Measurements from ENCODE around the gene CCN5.

Gene CCN5

DNA sequence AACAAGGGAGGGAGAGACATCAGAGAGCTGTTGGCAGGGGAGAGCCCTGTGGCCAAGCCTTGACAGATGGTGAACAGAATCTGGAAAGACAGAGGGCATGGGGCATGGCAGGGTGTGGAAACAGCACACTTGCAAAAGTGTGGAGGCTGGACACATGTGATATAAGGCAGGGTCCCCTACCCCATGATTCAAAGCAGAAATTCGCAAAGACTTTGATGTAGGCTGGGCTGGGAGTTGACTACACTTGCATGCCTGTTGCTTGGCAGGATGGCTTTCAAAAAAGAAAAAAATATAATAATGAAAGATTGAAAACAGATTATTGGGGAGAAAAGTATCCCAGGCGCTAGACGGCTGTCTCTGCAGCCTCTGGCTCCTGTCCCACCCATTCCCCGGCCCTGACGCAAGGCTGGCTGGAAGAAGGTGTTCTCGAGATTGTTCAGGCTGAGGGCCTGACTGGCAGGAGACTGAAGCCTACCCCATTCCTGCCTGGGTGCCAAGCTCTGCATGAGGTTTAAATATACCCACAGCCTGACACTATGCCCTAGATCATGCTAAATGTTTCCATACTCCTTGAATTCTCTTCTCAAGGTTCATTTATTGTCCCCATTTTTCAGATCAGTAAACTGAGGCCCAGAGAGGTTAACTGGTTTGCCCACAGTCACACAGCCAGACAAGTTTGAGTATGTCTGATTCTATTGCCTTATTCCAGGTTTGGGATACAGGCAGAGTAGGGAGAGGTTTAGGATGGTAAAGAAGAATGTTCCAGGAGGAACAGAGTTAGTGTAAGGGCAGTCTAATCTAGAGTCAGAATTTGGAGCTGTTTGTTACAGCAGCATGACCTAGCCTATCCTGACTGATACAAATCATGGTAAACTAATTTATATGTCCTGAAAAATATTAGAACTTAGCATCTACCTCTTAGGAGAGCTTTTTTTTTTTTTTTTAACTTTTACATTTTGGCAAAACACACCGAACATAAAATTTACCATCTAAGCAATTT is 23.4 kb upstream of the CCN5 start:
- TF ChIP-seq, protein P1, sequence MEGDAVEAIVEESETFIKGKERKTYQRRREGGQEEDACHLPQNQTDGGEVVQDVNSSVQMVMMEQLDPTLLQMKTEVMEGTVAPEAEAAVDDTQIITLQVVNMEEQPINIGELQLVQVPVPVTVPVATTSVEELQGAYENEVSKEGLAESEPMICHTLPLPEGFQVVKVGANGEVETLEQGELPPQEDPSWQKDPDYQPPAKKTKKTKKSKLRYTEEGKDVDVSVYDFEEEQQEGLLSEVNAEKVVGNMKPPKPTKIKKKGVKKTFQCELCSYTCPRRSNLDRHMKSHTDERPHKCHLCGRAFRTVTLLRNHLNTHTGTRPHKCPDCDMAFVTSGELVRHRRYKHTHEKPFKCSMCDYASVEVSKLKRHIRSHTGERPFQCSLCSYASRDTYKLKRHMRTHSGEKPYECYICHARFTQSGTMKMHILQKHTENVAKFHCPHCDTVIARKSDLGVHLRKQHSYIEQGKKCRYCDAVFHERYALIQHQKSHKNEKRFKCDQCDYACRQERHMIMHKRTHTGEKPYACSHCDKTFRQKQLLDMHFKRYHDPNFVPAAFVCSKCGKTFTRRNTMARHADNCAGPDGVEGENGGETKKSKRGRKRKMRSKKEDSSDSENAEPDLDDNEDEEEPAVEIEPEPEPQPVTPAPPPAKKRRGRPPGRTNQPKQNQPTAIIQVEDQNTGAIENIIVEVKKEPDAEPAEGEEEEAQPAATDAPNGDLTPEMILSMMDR (conservative IDR thresholded peaks at IDR 0.05; ENCODE audit: low read depth, low read length) = no peak
- no peak overlapping the region for H3K4me3 ChIP-seq (ENCODE audit: low read length)
- no peak for DNase-seq (ENCODE audit: low read depth)

DNA sequence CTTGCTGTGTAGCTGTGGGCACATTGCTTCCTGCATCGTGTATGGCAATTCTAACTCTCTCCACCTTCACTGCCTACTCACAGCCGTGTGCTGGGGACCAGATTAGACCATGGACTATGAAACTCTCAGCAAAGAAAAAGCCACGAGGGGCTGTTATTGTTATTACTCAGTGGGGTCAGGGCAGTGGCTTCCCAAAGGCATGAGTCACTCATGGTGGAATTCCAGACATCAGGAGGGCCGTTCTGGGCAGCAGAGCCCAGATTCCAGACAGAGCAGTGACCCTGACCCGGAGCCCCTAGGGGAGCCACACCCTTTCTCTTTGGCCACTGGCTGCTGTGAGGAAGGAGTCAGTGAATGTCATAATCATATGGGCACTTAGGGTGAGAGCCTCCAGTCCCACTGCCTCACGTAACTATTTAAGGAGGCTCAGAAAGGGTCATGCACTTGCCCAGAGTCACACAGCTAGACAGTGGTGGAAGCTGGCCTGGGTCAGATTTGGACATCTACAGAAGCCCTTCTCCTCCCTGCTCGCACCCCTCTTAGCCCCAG is 22.2 kb upstream of the CCN5 start:
- TF ChIP-seq, protein P1 (conservative IDR thresholded peaks at IDR 0.05; ENCODE audit: low read depth, low read length) = no peak
- DNase-seq (ENCODE audit: low read depth) = peak; percentile 97
- H3K4me3 ChIP-seq (ENCODE audit: low read length) = no peak overlapping the region

DNA sequence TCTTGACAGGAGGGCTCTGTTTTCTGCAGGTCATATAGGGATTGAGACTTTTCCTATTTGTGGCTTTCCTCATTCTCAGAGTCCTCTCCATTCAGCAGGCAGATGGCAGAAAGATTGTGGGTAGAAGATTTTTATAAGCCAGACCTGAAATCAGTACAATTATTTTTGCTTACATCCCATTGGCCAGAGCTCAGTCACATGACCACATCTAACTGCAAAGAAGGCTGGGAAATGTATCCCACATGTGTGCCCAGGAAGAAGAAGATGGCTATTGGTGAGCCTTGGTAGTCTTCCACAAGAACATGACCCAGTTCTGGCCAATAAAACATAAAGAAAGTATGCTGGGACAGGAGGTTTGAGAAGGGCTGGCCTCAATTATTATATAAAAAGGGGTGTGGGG is 21.5 kb upstream of the CCN5 start:
- TF ChIP-seq, protein P1 (conservative IDR thresholded peaks at IDR 0.05; ENCODE audit: low read depth, low read length) = no peak
- H3K4me3 ChIP-seq (ENCODE audit: low read length) = no peak overlapping the region
- DNase-seq (ENCODE audit: low read depth) = no peak

DNA sequence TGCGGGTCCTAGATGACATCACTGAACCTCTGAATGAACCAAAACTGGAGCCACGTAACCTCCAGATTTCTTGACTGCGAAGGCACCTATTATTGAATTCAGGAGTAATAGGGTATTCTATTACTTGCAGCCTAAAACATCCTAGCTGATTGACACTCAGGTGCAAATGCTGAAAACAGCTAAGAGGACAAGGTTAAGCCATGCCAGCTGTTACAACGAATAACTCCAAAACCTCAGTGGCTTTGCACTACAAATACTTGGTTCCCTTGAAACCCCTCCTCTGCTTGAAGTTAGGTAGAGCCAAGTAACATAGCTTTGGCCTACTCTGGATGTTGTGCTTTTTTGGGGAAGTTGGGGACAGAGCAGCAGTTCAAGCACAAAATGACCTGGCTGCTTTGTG is 21.0 kb upstream of the CCN5 start:
- DNase-seq (ENCODE audit: low read depth) = no peak
- H3K4me3 ChIP-seq (ENCODE audit: low read length) = no peak overlapping the region
- TF ChIP-seq, protein P1 (conservative IDR thresholded peaks at IDR 0.05; ENCODE audit: low read depth, low read length) = no peak

DNA sequence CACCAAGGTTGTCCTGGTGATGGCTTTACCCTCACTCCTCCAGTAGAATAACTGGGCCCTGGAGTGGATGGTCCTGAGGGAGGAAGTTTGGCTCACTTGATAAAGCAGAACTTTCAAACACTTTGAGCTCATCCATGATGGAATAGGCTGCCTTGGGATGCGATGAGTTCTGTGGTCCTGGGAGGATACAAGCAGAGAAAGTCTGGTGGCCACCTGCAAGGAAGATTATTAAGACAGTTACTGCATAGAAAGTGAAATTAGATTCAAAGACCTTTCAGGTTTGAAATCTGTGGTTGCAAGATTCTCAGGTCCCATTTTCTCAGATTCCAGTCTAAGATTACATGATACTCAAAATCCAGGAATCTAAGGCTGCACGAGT is 19.9 kb upstream of the CCN5 start:
- DNase-seq (ENCODE audit: low read depth) = no peak
- H3K4me3 ChIP-seq (ENCODE audit: low read length) = no peak overlapping the region
- TF ChIP-seq, protein P1 (conservative IDR thresholded peaks at IDR 0.05; ENCODE audit: low read depth, low read length) = no peak

DNA sequence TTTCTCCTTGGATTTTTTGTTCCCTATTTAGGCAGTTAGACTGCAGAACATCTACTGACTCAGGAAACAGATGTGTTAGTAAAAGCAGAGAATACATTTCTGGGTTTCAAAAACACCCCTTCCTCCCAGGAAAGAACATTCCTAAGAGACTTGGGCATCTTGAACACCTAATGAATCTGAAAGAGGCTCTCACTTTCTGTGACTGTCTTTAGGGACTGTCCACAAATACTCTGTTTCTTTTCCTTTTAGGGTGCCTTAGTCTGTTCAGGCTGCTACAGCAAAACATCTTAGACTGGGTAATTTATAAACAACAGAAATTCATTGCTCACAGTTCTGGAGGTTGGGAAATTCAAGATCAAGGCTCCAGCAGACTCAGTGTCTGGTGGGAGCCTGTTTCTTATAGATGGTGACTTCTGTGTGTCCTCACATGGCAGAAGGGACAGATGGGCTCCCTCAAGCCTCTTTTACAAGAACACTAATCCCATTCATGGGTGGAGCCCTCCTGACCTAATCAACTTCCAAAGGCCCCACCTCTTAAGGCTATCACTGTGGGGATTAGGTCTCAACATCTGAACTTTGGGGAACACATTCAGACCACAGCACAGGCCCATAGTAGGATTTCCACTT is 19.4 kb upstream of the CCN5 start:
- TF ChIP-seq, protein P1 (conservative IDR thresholded peaks at IDR 0.05; ENCODE audit: low read depth, low read length) = no peak
- no peak overlapping the region for H3K4me3 ChIP-seq (ENCODE audit: low read length)
- DNase-seq (ENCODE audit: low read depth) = no peak
